KMS-11 (cell line): ENCODE data around the gene ANKRD55.
A peak's percentile ranks its signal among the peaks of the same experiment; 100 is the strongest.

ENCODE experiments used
- H2AFZ ChIP-seq: fragments of 200-600 bp; sonication (generic); 2 replicates; pipeline ENCODE4 v1.6.1; 2016; ENCODE audit warnings: antibody characterized with exemption, mixed run types, low read depth
- H3K27ac ChIP-seq: fragments of 200-600 bp; sonication (generic); 2 replicates; pipeline ENCODE4 v1.6.1; 2016; ENCODE audit warnings: mild to moderate bottlenecking, mixed run types
- H3K27me3 ChIP-seq: fragments of 200-600 bp; sonication (generic); 2 replicates; pipeline ENCODE4 v1.6.1; 2017; ENCODE audit warnings: mild to moderate bottlenecking, low read depth, mixed run types, moderate library complexity; ENCODE audit not compliant: insufficient read depth
- H3K36me3 ChIP-seq: fragments of 200-600 bp; sonication (generic); 2 replicates; pipeline ENCODE4 v1.6.1; 2017; ENCODE audit warnings: mild to moderate bottlenecking, mixed run types; ENCODE audit not compliant: insufficient read depth
- H3K4me1 ChIP-seq: fragments of 200-600 bp; sonication (generic); 2 replicates; pipeline ENCODE4 v1.6.1; 2016; ENCODE audit warnings: mild to moderate bottlenecking, low read depth, mixed run types; ENCODE audit not compliant: poor library complexity, severe bottlenecking
- H3K4me2 ChIP-seq: fragments of 200-600 bp; sonication (generic); 2 replicates; pipeline ENCODE4 v1.7.0; 2016; ENCODE audit warnings: mild to moderate bottlenecking, mixed run types
- H3K4me3 ChIP-seq: fragments of 200-600 bp; sonication (generic); IDR thresholded peaks from 2 replicates; pipeline ENCODE4 v1.6.1; 2017; ENCODE audit warnings: low read depth, low read length, mixed read lengths; ENCODE audit not compliant: insufficient read depth
- H3K79me2 ChIP-seq: fragments of 200-600 bp; sonication (generic); 2 replicates; pipeline ENCODE4 v1.6.1; 2016; ENCODE audit warnings: low read depth, mixed run types; ENCODE audit not compliant: insufficient read depth
- H3K9ac ChIP-seq: fragments of 200-600 bp; sonication (generic); 2 replicates; pipeline ENCODE4 v1.6.1; 2016; ENCODE audit warnings: mild to moderate bottlenecking, mixed run types
- H4K20me1 ChIP-seq: fragments of 200-600 bp; sonication (generic); 2 replicates; pipeline ENCODE4 v1.6.1; 2016; ENCODE audit warnings: mild to moderate bottlenecking, mixed run types; ENCODE audit not compliant: insufficient read depth
- TF ChIP-seq, protein P1 (sequence below): fragments of 200-600 bp; sonication (generic); conservative IDR thresholded peaks from 2 replicates; pipeline ENCODE4 v1.6.1; 2017; ENCODE audit warnings: low read depth, mild to moderate bottlenecking, antibody characterized with exemption, low read length, moderate library complexity, mixed read lengths

Gene ANKRD55

DNA sequence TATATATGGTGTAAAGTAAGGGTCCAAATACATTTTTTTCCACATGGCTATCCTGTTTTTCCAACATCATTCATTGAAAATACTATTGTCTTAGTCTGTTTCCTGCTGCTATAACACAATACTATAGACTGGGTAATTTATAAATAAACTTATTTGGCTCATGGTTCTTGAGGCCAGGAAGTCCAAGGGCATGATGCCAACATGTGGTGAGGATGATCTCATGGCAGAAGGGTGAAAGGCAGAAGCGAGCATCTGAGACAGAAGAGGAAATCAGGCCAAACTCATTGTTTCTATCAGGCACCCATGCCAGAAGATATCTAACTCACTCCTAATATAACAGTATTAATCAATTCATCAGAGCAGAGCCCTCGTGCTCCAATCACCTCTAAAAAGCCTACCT is 42.6 kb downstream of the ANKRD55 start:
- peaks cover 19% of the 10 kb centered on the region for H3K4me1 ChIP-seq
- H3K27me3 ChIP-seq, result no peaks in the 10 kb centered on the region
- no peaks in the 10 kb centered on the region for H3K36me3 ChIP-seq
- TF ChIP-seq, protein P1, sequence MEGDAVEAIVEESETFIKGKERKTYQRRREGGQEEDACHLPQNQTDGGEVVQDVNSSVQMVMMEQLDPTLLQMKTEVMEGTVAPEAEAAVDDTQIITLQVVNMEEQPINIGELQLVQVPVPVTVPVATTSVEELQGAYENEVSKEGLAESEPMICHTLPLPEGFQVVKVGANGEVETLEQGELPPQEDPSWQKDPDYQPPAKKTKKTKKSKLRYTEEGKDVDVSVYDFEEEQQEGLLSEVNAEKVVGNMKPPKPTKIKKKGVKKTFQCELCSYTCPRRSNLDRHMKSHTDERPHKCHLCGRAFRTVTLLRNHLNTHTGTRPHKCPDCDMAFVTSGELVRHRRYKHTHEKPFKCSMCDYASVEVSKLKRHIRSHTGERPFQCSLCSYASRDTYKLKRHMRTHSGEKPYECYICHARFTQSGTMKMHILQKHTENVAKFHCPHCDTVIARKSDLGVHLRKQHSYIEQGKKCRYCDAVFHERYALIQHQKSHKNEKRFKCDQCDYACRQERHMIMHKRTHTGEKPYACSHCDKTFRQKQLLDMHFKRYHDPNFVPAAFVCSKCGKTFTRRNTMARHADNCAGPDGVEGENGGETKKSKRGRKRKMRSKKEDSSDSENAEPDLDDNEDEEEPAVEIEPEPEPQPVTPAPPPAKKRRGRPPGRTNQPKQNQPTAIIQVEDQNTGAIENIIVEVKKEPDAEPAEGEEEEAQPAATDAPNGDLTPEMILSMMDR, result no peak
- H3K4me2 ChIP-seq, result peak overlapping the region; percentile 2; the same call in 1 of the 2 replicates
- H3K9ac ChIP-seq, result no peak overlapping the region
- no peaks in the 10 kb centered on the region for H3K79me2 ChIP-seq
- no peaks in the 10 kb centered on the region for H4K20me1 ChIP-seq
- no peak overlapping the region for H3K4me3 ChIP-seq
- no peak overlapping the region for H3K27ac ChIP-seq
- H2AFZ ChIP-seq, result no peak overlapping the region

DNA sequence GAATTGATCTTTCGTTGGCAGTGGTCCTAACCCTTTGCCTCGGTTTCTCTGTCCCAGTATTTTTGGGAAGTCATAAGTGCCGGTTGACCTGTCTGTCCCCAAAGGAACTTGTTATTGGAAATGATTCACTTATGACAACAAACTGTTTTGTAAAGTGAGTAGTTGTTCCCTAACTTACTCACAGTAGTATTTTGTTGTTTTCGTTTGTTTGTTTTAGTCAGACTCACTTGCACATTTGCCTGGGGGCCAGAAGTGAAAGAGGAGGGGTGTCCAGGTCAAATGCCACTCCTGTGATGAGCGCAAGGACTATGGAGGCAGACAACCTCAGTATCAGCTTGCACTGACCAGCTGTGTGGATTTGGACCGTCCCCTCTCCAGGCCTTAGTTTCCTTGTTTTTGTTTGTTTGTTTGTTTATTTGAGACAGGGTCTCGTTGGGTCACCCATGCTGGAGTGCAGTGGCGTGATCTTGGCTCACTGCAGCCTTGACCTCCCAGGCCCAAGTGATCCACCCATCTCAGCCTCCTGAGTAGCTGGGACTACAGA is 47.3 kb downstream of the ANKRD55 start:
- Histone ChIP-seq H4K20me1 (no peaks in the 10 kb centered on the region), H3K4me3 (no peak overlapping the region), H3K27me3 (no peaks in the 10 kb centered on the region), H3K27ac (no peak overlapping the region), H3K9ac (no peak overlapping the region), H3K36me3 (no peaks in the 10 kb centered on the region), H3K4me1 (peaks cover 18% of the 10 kb centered on the region), H3K4me2 (no peak overlapping the region), H3K79me2 (no peaks in the 10 kb centered on the region), H2AFZ (no peak overlapping the region)
- TF ChIP-seq, protein P1, result no peak

DNA sequence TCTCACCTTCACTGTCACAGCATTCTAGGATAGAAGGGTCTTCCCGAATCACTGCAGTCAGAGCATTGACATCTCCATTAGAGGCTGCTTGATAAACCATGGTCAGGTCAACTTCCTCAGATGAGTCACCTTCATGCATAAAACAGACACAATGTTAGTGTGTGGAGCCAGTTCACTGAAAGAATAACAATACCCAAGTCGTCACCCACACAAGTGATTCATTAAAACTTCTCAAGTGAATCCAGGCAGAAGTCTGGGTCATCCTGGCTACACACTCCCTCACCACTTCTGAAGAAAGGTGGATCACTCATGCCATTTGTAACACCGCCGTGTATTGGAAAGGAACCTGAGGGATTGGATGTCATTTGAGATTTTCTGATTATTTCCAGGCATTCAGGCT is 49.6 kb downstream of the ANKRD55 start:
- H3K27me3 ChIP-seq, result no peaks in the 10 kb centered on the region
- no peak overlapping the region for H3K9ac ChIP-seq
- H3K27ac ChIP-seq, result no peak overlapping the region
- H3K79me2 ChIP-seq, result no peaks in the 10 kb centered on the region
- no peak overlapping the region for H2AFZ ChIP-seq
- H3K4me2 ChIP-seq, result no peak overlapping the region
- peaks cover 15% of the 10 kb centered on the region for H3K4me1 ChIP-seq
- TF ChIP-seq, protein P1, result no peak
- H3K4me3 ChIP-seq, result no peak overlapping the region
- H4K20me1 ChIP-seq, result no peaks in the 10 kb centered on the region
- H3K36me3 ChIP-seq, result no peaks in the 10 kb centered on the region

DNA sequence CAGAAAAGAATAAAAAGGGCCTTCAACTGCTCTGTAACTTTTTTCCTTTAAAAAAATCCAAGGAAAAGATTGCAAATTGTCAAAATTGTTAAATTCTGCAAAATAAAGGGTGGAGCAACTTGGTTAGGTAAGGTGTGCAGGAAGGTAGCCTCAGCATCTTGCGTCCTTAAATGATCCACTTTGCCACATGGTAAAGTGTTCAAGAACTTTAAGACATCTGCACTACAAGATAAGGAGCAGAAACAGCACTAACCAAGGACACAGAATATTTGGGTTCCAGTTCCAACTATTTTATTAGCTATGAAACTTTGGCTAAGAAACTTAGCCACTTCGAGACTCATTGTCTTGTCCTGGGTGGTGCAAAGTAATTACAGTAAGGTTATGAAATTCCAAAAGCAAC is 53.7 kb downstream of the ANKRD55 start:
- no peak overlapping the region for H3K4me3 ChIP-seq
- no peaks in the 10 kb centered on the region for H3K27me3 ChIP-seq
- H3K4me1 ChIP-seq, result peaks cover 47% of the 10 kb centered on the region
- no peak overlapping the region for H3K27ac ChIP-seq
- no peaks in the 10 kb centered on the region for H4K20me1 ChIP-seq
- H3K79me2 ChIP-seq, result no peaks in the 10 kb centered on the region
- H3K9ac ChIP-seq, result no peak overlapping the region
- no peak overlapping the region for H2AFZ ChIP-seq
- no peaks in the 10 kb centered on the region for H3K36me3 ChIP-seq
- no peak overlapping the region for H3K4me2 ChIP-seq
- TF ChIP-seq, protein P1, result no peak
